Omental fat pad (tissue), 4 donors: ENCODE data around the gene PRCC. TPM values are rescaled to one million over a fixed set of nuclear protein-coding genes. Genes with fewer than 3 reads are reported as not detected.

Experiments used
- ATAC-seq: fragments of 150-250 bp; one replicate; pipeline ENCODE4 v1.9.1; 2016; ENCODE audit warnings: mild to moderate bottlenecking, moderate library complexity; ENCODE audit not compliant: low FRiP score
- DNase-seq: peaks from one replicate; pipeline ENCODE4 v3.0.0-alpha.2; 2019; ENCODE audit warnings: low spot score
- CTCF ChIP-seq, 3 donors: fragments of 450-650 bp; IDR thresholded peaks; one replicate each; pipeline ENCODE4 v1.5.1; 2016 to 2017; ENCODE audit warnings: antibody characterized with exemption in 3 of 3, mild to moderate bottlenecking in 3 of 3, moderate library complexity in 2 of 3
- total RNA-seq, 4 donors: library from RNA; depleted of rRNA; stranded (reverse); fragments of >200 nt; gene quantifications; one replicate each; pipeline ENCODE4 v1.1.0, GENCODE V29; 2016

The PRCC gene
- total RNA-seq, 4 donors from 2014 or later: 25.5 to 34.7 (median 28.2) TPM

- no peak for TF ChIP-seq CTCF (IDR thresholded peaks at IDR 0.05)
- ATAC-seq (peak; percentile 10), DNase-seq (no peak)
Observed at GRCh38 chr1:156748670-156749418, 18.5 kb upstream of the PRCC start.

- DNase-seq (no peak), ATAC-seq (no peak)
- no peak for TF ChIP-seq CTCF (IDR thresholded peaks at IDR 0.05)
Observed at GRCh38 chr1:156749419-156750118, 17.8 kb upstream of the PRCC start.

GRCh38 chr1:156750191-156750672 lies 17.1 kb upstream of the PRCC start:
- ATAC-seq: peak; percentile 30
- DNase-seq: peak; percentile 48
- no peak for TF ChIP-seq CTCF (IDR thresholded peaks at IDR 0.05)

- no peak for TF ChIP-seq CTCF (IDR thresholded peaks at IDR 0.05)
- DNase-seq: no peak
- no peak for ATAC-seq
Observed at GRCh38 chr1:156750711-156751450, 16.5 kb upstream of the PRCC start.

GRCh38 chr1:156751451-156751756 lies 15.9 kb upstream of the PRCC start, which contains the start of gene HDGF:
Gene HDGF, minus strand, starts transcription at chr1:156751675. Its CDS starts 246 bp downstream, at chr1:156751429.
- TF ChIP-seq CTCF (IDR thresholded peaks at IDR 0.05): no peak
- ATAC-seq (no peak), DNase-seq (no peak)

GRCh38 chr1:156751757-156752481 lies 15.4 kb upstream of the PRCC start:
- TF ChIP-seq CTCF (IDR thresholded peaks at IDR 0.05): no peak
- DNase-seq (peak; percentile 82), ATAC-seq (peak; percentile 70)
